Gastroesophageal sphincter (tissue), 4 donors: ENCODE data around the gene SLC4A1AP. TPM values are rescaled to one million over a fixed set of nuclear protein-coding genes. Genes with fewer than 3 reads are reported as not detected.
A peak's percentile ranks its signal among the peaks of the same experiment; 100 is the strongest.

Experiments used
- ATAC-seq: fragments of 150-250 bp; one replicate; pipeline ENCODE4 v1.9.1; 2016; ENCODE audit warnings: mild to moderate bottlenecking, moderate library complexity
- H3K27ac ChIP-seq, 4 donors: fragments of 200-600 bp; sonication (generic) in 3 of 4; 1 replicate in 3 of 4; 2 replicates in 1 of 4; pipeline ENCODE4 v1.5.1; 2016 to 2019
- H3K27me3 ChIP-seq: fragments of 200-600 bp; sonication (generic); one replicate; pipeline ENCODE4 v1.5.1; 2019
- H3K36me3 ChIP-seq, 2 donors: fragments of 200-600 bp; sonication (generic); one replicate each; pipeline ENCODE4 v1.5.1; 2019; ENCODE audit warnings: control low read depth in 1 of 2
- H3K4me1 ChIP-seq, 3 donors: fragments of 200-600 bp; sonication (generic); 1 replicate in 2 of 3; 2 replicates in 1 of 3; pipeline ENCODE4 v1.5.1; 2016 to 2019; ENCODE audit warnings: control low read depth in 2 of 3
- H3K4me3 ChIP-seq, 2 donors: fragments of 200-600 bp; sonication (generic); one replicate each; pipeline ENCODE4 v1.5.1; 2019; ENCODE audit warnings: mild to moderate bottlenecking in 1 of 2, moderate library complexity in 1 of 2
- H3K9me3 ChIP-seq, 3 donors: fragments of 200-600 bp; sonication (generic); one replicate each; pipeline ENCODE4 v1.5.1; 2017 to 2019; ENCODE audit warnings: control low read depth in 2 of 3
- CTCF ChIP-seq, 4 experiments: fragments of 200-600 bp in 2 of 4; fragments of 450-650 bp in 2 of 4; sonication (generic) in 1 of 4; IDR thresholded peaks; one replicate each; pipeline ENCODE4 v1.5.1; 2017 to 2019; ENCODE audit warnings: antibody characterized with exemption in 4 of 4, mild to moderate bottlenecking in 2 of 4, moderate library complexity in 2 of 4
- EP300 ChIP-seq: sonication (generic); formaldehyde crosslinking; IDR thresholded peaks from one replicate; pipeline ENCODE4 v1.6.1; 2017; ENCODE audit warnings: antibody characterized with exemption, mild to moderate bottlenecking
- POLR2A ChIP-seq, 2 donors: fragments of 450-650 bp; IDR thresholded peaks; one replicate each; pipeline ENCODE4 v1.6.1; 2017; ENCODE audit warnings: antibody characterized with exemption in 2 of 2, mild to moderate bottlenecking in 2 of 2, moderate library complexity in 1 of 2
- POLR2AphosphoS5 ChIP-seq: sonication (generic); formaldehyde crosslinking; IDR thresholded peaks from one replicate; pipeline ENCODE4 v1.6.1; 2017; ENCODE audit warnings: antibody characterized with exemption
- WGBS, 2 donors: methylation state at CpG; one replicate each; pipeline ENCODE4 v1.1.5; 2018; ENCODE audit warnings: low coverage in 1 of 2; 5-methylcytosine and 5-hydroxymethylcytosine counted together
- total RNA-seq, 4 donors: library from RNA; depleted of rRNA; stranded (reverse); fragments of >200 nt; gene quantifications; one replicate each; pipeline ENCODE4 v1.1.0, GENCODE V29; 2016

The SLC4A1AP gene
- total RNA-seq, 4 donors from 2014 or later = 18.1 to 23.5 (median 21.4) TPM

DNA sequence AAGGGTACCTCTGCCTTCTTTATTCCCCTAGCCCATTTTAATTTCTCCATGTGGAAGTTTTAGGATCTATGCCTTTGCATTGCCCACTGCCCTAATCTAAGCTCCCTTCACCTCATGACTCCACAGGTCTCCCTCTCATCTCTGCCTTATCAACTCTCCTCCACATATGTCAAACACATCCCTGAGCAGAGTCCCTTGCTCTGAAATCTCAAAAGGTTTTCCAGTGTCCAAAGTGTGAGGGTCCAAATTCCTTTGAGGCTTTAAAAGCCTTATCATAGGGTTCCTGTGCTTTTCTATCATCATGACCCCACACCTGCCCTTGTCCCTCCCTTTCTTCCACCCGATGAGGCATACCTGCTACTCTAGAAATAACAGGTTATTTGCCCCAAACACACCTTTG is 38.6 kb downstream of the SLC4A1AP start:
- Histone ChIP-seq H3K4me3 (no peak overlapping the region), H3K27ac (no peak overlapping the region), H3K4me1 (peaks cover 2 to 36% (median 7%) of the 10 kb centered on the region in 3 donors), H3K36me3 (peaks cover 0 to 19% of the 10 kb centered on the region in 2 donors), H3K9me3 (no peaks in the 10 kb centered on the region), H3K27me3 (no peaks in the 10 kb centered on the region)
- 81% methylated on average over 1 of the region's 1 CpG; no CpG with 5 or more reads in 1 of the 2 donors for WGBS, 2 donors
- no peak for TF ChIP-seq POLR2AphosphoS5
- ATAC-seq = no peak

DNA sequence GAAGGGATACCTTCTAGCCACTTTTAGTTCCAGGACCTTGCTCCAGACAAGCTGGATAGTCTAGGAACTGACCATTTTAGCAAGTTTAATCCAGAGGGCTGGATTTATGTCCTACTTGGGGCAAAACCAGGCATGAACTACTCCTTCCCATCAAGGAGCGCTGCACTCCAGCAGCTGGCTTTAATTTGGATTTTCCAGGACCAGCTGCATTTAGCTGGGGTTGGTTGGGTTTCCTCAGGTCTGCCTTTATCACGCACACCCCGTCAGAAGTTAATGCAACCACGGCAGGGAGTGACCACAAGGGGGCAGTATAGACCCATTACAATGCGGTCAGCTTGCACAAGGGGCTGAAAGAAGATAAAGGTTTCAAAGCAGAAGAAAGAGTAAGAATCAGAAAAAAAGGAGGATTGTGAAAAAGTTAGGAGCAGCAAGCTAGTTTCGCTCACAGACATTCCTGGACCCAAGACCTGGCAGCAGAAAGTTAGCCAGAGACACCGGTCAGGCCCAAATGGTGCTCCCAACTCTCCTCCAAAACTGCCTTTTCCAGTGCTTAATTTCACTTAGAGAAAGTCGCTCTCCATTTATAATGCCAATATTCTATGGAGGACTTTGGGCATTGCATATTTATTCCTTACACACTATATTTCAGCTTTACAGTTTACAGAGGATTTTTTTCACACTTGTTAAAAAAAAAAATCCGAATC is 40.1 kb downstream of the SLC4A1AP start:
- Histone ChIP-seq H3K9me3 (no peaks in the 10 kb centered on the region), H3K27ac (peak overlapping the region in 3 of 4 donors; percentile 84 to 86 (median 85))
- WGBS, 2 donors = 26 to 34% methylated on average over 4 to 8 of the region's 9 CpGs

DNA sequence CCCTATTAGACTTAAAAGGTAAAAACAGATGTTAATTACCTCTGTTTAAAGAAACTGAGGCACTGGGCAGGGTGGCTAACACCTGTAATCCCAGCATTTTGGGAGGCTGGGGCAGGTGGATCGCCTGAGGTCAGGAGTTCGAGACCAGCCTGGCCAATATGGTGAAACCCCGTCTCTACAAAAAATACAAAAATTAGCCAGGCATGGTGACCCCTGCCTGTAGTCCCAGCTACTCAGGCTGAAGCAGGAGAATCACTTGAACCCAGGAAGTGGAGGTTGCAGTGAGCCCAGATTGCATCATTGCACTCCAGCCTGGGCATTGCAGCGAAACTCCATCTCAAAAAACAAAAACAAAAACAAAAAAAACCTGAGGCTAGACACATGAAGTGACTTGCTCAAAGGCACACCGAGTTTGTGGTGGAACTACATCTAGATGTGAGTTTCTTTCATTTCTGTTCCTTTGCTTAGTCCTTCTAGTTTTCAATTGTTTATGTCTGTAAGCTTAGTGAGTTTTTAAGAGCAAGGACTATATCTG is 40.7 kb downstream of the SLC4A1AP start:
- Histone ChIP-seq H3K9me3 (no peaks in the 10 kb centered on the region), H3K27ac (peak overlapping the region; percentile 41 to 86 (median 84)), H3K4me1 (peaks cover 2 to 56% (median 19%) of the 10 kb centered on the region in 3 donors), H3K4me3 (no peak overlapping the region), H3K36me3 (no peaks in the 10 kb centered on the region), H3K27me3 (no peaks in the 10 kb centered on the region)
- 90 to 92% methylated on average over 2 to 5 of the region's 5 CpGs for WGBS, 2 donors
- no peak for TF ChIP-seq CTCF (IDR thresholded peaks at IDR 0.05)
- TF ChIP-seq POLR2A (IDR thresholded peaks at IDR 0.05) = no peak
- TF ChIP-seq POLR2AphosphoS5 = no peak
- TF ChIP-seq EP300 = no peak
- no peak for ATAC-seq

More for the DNA sequence above, 40.1 kb downstream of the SLC4A1AP start:
- H3K36me3 ChIP-seq = peaks cover 0 to 4% of the 10 kb centered on the region in 2 donors
- H3K4me1 ChIP-seq = peaks cover 2 to 51% (median 19%) of the 10 kb centered on the region in 3 donors
- no peak overlapping the region for H3K4me3 ChIP-seq
- peak; percentile 34 for ATAC-seq
- TF ChIP-seq POLR2A (IDR thresholded peaks at IDR 0.05) (no peak), CTCF (IDR thresholded peaks at IDR 0.05) (peak; percentile 91 to 97 (median 94))
- no peaks in the 10 kb centered on the region for H3K27me3 ChIP-seq

DNA sequence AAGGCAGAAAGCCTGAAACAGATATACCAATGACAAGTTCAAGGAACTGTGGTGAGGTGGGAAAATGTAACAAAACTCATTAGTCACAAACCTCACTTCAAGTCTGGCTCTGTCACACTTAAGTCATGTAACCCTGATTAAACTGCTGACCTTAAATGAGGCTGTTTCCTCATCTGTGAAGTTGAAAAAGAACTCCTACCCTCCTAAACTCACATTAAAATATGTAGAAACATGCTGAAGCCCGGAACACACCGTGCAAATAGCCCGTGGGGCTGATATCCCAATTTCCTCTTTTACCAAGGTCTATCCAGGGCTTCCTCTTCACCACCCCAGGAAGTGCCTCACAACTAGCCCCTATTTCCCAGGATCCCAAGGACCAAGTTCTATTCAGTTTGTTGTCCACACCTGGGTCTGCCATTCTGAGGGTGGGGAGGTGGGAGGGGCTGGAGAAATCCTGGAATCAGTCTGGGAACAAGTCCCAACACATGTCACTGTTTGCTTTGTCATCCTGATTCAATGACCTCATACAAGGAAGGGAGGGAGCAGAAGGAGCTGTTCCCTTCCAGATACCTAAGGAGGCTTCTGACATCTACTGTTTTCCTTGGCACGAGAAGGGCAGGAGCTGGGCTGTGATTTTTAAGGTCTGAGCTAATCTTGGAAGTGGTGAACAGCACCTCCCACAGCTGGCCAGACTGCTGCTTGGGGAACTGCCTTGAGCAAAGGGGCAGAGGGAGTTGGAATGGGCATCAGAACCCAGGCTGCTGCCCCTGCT is 42.3 kb downstream of the SLC4A1AP start:
- Histone ChIP-seq H3K27ac (peak overlapping the region; percentile 84 to 97 (median 86)), H3K27me3 (no peaks in the 10 kb centered on the region), H3K9me3 (no peaks in the 10 kb centered on the region), H3K4me3 (no peak overlapping the region), H3K36me3 (no peaks in the 10 kb centered on the region), H3K4me1 (peaks cover 2 to 56% (median 19%) of the 10 kb centered on the region in 3 donors)
- 21% methylated on average over 3 of the region's 4 CpGs; no CpG with 5 or more reads in 1 of the 2 donors for WGBS, 2 donors
- ATAC-seq = peak; percentile 90
- TF ChIP-seq EP300 (peak; percentile 66), POLR2A (IDR thresholded peaks at IDR 0.05) (peak in 1 of 2 donors; percentile 13), CTCF (IDR thresholded peaks at IDR 0.05) (no peak), POLR2AphosphoS5 (peak; percentile 92)

GRCh38 chr2:27707462-27708256 is 44.0 kb downstream of the SLC4A1AP start:
- peak overlapping the region; percentile 84 to 97 (median 86) for H3K27ac ChIP-seq
- H3K4me1 ChIP-seq = peaks cover 2 to 56% (median 19%) of the 10 kb centered on the region in 3 donors
- no peaks in the 10 kb centered on the region for H3K27me3 ChIP-seq
- H3K4me3 ChIP-seq = no peak overlapping the region
- 57 to 69% methylated on average over 8 to 9 of the region's 9 CpGs for WGBS, 2 donors
- TF ChIP-seq CTCF (IDR thresholded peaks at IDR 0.05) (no peak), POLR2AphosphoS5 (peak; percentile 56), POLR2A (IDR thresholded peaks at IDR 0.05) (no peak), EP300 (no peak)
- ATAC-seq = peak; percentile 36
- H3K9me3 ChIP-seq = no peaks in the 10 kb centered on the region
- no peaks in the 10 kb centered on the region for H3K36me3 ChIP-seq
